NCI-H345 treated with DMSO at 0.1 percent for 48 hours (cell line): ENCODE measurements around the gene CELA2A.
"Not testable (repeated sequence)": the region's sequence is repeated elsewhere in the genome, so short reads cannot be mapped to it uniquely, and the experiment has no call there.

Experiments used
- DNase-seq: peaks from one replicate; lab custom pipeline; 2025; ENCODE audit not compliant: unreplicated experiment; lab: John Stamatoyannopoulos, UW

The CELA2A gene

DNA sequence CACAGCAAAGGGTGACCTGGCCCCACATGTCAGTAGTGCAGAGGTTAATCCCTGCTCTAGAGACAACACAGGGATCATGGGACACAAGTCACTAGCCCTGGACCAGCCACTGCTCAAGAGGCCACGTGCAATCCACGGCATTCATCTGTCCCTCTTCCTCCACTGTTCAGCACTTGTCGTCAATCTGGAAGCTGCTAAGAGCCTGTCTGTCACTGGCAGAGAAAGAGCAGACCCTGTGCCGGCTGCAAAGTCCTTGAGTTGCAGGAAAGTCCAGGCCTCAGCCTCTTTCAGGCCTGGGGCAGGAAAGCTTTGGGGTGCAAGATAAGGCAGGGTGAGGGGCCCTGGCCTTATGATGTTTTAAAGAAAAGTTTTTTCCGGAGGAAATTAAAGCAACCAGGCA is 36.1 kb downstream of the CELA2A start:
- DNase-seq = no peak

- no peak for DNase-seq
Measured at GRCh38 chr1:15493869-15494390, 37.4 kb downstream of the CELA2A start.

- no peak for DNase-seq
Measured at GRCh38 chr1:15500184-15501178, 43.9 kb downstream of the CELA2A start.

- DNase-seq = peak; percentile 40
Measured at GRCh38 chr1:15501208-15502032, 44.9 kb downstream of the CELA2A start.

DNA sequence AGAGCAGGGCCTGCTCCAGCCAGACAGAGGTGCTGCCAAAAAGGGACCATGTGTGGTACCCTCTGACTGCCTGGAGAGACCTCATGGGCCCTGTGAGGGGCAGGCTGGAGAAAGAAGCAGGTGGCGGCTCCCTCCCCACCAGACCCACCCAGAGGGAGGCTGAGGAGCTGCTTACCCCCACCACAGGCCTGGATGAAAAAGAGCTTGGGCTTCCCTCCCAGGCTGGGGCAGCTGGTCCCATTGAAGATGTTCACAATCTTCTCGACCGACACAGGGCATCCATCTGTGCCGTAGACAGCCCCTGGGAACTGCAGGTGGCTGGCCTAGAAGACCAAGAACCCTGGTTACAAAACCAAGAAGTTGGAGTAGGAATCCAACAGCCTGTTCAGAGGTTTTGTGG is 47.9 kb downstream of the CELA2A start:
- DNase-seq = no peak

DNA sequence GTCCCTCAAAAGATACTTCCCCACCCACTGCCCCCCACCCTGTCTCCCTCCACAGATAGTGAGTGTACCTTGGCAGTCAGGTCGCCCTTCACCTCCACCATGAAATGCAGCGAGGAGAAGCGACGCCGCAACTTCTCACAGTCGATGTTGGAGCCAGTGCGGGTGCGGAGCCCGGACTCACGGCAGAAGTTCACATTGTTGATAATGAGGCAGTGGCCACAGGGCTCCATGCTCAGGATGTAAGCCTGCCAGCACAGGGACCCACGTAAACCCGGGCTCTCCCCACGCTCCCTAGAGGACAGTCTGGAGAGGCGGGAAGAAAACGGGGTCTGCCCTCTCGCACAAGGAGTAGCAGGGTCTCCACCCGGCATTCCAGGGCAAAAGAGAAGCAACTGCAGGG is 50.3 kb downstream of the CELA2A start:
- DNase-seq = no peak

GRCh38 chr1:15507278-15507677 is 50.7 kb downstream of the CELA2A start:
- no peak for DNase-seq

DNA sequence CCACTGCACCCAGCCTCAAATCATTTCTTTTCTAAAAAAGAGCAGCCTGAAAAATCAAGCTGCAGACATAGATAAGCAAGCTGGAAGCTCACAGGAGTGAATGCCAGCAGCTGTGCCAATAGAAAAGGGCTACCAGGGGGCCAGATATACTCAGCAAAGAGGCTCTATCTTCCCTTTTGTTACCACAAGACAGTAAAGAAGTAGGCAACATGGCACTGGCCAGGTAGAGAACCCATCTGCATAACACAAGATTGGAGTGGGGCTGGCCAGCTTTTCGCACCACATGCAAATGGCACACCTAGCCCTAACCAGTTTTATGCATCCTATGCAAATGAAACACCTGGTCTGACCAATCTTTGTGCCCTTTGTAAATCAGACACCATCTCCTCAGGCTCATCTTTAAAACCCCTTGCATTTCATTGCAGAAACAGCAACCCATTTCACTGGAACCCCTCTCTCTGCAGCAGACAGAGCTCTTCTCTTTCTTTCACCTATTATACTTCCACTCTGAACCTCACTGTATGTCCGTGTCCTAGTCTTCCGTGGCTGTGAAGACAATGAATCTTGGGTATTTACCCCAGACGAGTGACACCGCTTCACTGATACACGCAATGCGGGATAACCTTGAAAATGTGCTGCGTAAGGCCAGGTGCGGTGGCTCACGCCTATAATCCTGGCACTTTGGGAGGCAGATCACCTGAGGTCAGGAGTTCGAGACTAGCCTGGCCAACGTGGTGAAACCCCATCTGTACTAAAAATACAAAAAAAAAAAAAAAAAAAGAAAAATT is 52.4 kb downstream of the CELA2A start:
- DNase-seq = no peak

- DNase-seq = no peak
Measured at GRCh38 chr1:15509586-15509985, 53.1 kb downstream of the CELA2A start.

DNA sequence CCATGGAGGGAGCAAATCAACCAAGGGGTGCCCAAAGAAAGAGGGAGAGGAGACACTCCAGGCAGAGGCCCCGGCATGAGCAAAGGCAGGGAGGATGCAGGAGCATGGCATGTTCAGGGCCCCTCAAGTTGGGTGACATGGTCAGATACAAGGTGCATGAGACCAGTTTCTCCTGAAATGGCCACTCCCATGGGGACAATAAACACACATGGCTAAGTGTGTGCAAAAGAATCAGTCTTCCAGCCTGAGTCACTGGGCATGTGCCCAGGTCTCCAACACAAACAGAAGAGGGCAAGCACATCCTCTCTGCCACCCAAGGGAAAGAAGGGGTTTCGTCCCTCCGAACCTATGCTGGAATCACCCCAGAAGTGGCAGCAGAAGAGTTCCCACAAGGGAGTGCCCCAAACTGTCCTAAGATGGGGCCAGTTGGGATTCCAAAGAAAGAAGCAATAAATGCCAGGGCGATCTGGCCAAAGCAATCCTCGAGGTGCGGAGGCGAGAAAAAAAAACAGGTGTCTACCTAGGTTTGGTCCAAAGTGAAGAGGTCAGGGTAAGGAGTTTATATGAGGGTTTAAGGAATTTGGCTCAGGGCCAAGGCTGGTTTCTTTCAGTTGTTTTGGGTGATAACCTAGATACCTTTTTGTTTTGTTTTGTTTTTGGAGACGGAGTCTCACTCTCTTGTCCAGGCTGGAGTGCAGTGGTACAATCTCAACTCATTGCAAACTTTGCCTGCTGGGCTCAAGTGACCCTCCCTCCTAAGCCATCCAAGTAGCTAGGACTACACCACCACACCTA is 54.3 kb downstream of the CELA2A start:
- no peak for DNase-seq

GRCh38 chr1:15513192-15513591 is 56.7 kb downstream of the CELA2A start:
- no peak for DNase-seq

DNA sequence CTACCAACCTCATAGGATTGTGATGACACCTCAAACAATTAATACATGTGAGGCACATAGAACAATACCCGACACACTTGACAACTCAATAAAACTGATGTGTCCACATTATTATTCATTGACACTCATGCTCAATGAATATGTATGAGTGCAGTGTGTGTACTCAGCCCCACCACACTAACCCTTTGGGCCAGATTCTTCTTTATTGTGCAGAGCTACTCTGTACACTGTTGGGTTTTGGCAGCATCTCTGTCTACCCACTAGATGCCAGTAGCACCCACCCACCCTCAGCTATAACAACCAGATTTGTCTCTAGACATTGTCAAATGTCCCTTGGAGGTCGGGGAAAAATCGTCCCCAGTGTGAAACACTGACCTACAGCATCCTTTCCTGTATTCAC is 57.4 kb downstream of the CELA2A start:
- DNase-seq = no peak

DNA sequence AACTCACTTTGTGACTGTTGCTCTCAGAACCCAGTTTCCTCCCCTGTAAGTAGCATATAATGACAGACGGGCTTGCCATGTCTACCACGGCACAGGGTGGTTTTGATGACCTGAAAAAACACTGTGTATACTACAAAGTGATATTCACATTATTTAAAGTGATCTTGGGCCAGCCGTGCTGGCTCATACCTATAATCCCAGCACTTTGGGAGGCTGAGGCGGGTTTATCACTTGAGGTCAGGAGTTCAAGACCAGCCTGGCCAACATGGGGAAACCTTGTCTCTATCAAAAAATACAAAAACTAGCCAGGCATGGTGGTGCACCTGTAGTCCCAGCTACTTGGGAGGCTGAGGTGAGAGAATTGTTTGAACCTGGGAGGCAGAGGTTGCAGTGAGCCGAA is 58.0 kb downstream of the CELA2A start:
- not testable (repeated sequence) for DNase-seq

DNA sequence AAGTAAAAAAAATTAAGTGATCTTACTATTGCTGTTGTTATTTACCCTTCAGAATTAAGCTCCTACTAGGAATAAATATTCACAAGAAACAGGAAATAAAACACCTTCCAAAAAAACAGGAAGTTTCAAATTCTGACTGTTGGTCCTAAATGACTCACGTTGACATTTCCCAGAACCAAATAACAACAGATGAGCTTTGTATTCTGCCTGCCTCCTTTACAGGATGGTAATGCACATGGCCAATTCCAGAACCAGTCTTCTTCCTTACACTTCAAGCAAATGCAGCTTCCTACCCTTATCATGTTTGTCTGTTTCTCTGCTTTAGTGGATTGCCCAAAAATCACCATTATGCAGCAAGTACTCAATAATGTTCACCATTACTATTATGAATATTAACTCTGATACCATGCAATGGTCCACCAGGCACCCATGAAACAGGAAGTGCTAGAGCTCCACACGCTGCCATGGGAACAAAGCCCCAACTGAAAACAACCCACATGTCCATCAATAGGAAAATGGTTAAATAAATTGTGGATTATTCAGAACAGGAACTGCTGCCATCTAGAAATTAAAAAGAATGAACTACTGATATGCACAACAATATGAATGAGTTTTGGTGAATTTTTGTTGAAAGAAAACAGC is 58.6 kb downstream of the CELA2A start:
- DNase-seq = no peak

GRCh38 chr1:15519625-15520024 is 63.1 kb downstream of the CELA2A start:
- DNase-seq = no peak

GRCh38 chr1:15521206-15521906 is 64.8 kb downstream of the CELA2A start:
- DNase-seq = not testable (repeated sequence)
